ENCODE data around the gene APLF.
"Not testable (repeated sequence)": the region's sequence is repeated elsewhere in the genome, so short reads cannot be mapped to it uniquely, and the experiment has no call there.

DNA sequence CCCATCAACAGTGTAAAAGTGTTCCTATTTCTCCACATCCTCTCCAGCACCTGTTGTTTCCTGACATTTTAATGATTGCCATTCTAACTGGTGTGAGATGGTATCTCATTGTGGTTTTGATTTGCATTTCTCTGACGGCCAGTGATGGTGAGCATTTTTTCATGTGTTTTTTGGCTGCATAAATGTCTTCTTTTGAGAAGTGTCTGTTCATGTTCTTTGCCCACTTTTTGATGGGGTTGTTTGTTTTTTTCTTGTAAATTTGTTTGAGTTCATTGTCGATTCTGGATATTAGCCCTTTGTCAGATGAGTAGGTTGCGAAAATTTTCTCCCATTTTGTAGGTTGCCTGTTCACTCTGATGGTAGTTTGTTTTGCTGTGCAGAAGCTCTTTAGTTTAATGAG lies 21.0 kb upstream of the APLF start:
- TF ChIP-seq, protein P1, sequence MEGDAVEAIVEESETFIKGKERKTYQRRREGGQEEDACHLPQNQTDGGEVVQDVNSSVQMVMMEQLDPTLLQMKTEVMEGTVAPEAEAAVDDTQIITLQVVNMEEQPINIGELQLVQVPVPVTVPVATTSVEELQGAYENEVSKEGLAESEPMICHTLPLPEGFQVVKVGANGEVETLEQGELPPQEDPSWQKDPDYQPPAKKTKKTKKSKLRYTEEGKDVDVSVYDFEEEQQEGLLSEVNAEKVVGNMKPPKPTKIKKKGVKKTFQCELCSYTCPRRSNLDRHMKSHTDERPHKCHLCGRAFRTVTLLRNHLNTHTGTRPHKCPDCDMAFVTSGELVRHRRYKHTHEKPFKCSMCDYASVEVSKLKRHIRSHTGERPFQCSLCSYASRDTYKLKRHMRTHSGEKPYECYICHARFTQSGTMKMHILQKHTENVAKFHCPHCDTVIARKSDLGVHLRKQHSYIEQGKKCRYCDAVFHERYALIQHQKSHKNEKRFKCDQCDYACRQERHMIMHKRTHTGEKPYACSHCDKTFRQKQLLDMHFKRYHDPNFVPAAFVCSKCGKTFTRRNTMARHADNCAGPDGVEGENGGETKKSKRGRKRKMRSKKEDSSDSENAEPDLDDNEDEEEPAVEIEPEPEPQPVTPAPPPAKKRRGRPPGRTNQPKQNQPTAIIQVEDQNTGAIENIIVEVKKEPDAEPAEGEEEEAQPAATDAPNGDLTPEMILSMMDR (IDR thresholded peaks at IDR 0.05; ENCODE audit: low read length), result not testable (repeated sequence)
- TF ChIP-seq EZH2 (IDR thresholded peaks at IDR 0.05; ENCODE audit: borderline replicate concordance, low read length), result not testable (repeated sequence)
